Measurements from ENCODE around the gene DEAF1.

DNA sequence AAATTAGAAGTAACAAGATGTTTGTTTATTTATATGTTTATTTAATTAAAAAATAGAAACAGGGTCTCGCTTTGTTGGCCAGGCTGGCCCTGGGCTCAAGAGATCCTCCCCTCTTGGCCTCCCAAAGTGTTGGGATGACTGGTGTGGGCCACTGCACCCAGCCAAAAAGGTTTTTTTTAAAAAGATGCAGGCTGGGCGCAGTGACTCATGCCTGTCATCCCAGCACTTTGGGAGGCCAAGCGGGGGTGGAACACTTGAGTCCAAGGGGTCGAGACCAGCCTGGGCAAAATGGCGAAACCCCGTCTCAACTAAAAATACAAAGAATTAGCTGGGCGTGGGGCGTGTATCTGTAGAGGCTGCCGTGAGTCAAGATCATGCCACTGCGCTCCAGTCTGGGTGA lies 44.5 kb downstream of the DEAF1 start:
- no peak for TF ChIP-seq NFE2 (CRISPR knock-in tag; IDR thresholded peaks at IDR 0.05)
- TF ChIP-seq POGZ (CRISPR knock-in tag; IDR thresholded peaks at IDR 0.05), result no peak
- no peak for TF ChIP-seq FUBP1 (CRISPR knock-in tag; IDR thresholded peaks at IDR 0.05; ENCODE audit: borderline replicate concordance)
- no peak for TF ChIP-seq MEIS1 (CRISPR knock-in tag; IDR thresholded peaks at IDR 0.05; ENCODE audit: borderline replicate concordance)
- no peak for TF ChIP-seq NCOA1 (CRISPR knock-in tag; IDR thresholded peaks at IDR 0.05)
- TF ChIP-seq POLR2A (IDR thresholded peaks at IDR 0.05; ENCODE audit: insufficient read depth in 1 of 2, low read depth in 2 of 2, low read length in 2 of 2), result no peak
- no peak for TF ChIP-seq TCF12 (IDR thresholded peaks at IDR 0.05)
- no peak for TF ChIP-seq TCF12 (CRISPR knock-in tag; IDR thresholded peaks at IDR 0.05)
- no peak for TF ChIP-seq TRIM24 (CRISPR knock-in tag; IDR thresholded peaks at IDR 0.05)
- no peak for TF ChIP-seq ZNF788 (CRISPR knock-in tag; IDR thresholded peaks at IDR 0.05; ENCODE audit: borderline replicate concordance)
